GM18951 (cell line): ENCODE data around the gene FBXL20.
"Not testable (repeated sequence)": the region's sequence is repeated elsewhere in the genome, so short reads cannot be mapped to it uniquely, and the experiment has no call there.

Source experiments
- POLR2A ChIP-seq: IDR thresholded peaks from 4 replicates; pipeline ENCODE4 v1.6.1; 2011; ENCODE audit warnings: mild to moderate bottlenecking; ENCODE audit not compliant: insufficient read length, insufficient read depth; ENCODE audit errors: extremely low read depth
- in situ Hi-C: fragments of 300-500 bp; cut with MboI; formaldehyde crosslinking; loops from one replicate; pipeline ENCODE4 v1.12.0; 2022; ENCODE audit warnings: low sequenced_read_pairs, mixed read lengths, inconsistent platforms; ENCODE audit not compliant: unreplicated experiment

FBXL20 gene

DNA sequence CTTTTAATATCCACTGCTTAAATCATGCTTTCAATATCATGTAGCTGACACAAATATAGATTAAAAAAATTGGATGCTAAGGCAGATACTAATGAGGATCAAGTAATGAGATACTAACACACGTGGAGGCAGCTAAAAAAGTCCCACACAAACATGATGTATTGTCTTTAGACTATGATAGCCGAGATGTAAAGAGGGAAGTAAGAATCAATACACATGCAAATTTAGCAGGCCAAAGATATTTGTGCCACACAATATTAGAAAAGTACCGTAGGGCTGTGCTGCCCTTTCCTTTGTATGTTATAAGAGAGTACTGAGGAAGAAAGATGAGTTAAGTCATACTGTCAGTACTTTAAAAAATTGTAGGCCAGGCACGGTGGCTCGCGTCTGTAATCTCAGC is 124.3 kb downstream of the FBXL20 start:
- in situ Hi-C loops: no loop called here

DNA sequence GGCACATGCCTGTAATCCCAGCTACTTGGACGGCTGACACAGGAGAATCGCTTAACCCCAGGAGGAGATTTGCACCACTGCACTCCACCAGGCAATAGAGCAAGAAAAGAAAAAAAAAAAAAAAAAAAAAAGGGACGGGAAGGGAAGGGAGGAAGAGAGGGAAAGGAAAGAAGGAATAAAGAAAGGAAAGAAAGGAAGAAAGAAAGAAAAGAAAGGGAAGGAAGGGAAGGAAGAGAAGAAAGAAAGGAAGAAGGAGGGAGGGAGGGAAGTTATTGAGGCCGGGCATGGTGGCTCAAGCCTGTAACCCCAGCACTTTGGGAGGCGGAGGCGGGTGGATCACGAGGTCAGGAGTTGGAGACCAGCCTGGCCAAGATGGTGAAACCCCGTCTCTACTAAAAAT is 125.3 kb downstream of the FBXL20 start:
- TF ChIP-seq POLR2A: no peak
- in situ Hi-C loops: no loop called here

More for the DNA sequence above, 124.3 kb downstream of the FBXL20 start:
- TF ChIP-seq POLR2A: no peak

DNA sequence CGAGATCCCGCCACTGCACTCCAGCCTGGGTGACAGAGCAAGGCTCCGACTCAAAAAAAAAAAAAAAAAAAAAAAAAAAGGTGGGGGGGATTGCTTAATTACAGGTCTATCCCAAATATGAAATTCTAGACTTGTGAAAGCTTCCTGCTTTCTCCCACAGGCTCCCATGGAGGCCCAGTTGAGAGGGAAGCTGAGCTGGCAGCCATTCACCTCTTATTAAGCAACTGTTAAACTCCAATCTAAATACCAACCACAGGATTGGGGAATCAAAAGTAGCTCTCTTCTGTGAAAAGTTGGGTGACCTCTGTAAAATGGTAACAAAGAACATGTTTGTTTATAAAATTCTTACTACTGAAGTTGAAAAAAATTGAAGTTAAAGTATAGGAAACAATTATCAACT is 129.9 kb downstream of the FBXL20 start:
- in situ Hi-C loops: no loop called here

DNA sequence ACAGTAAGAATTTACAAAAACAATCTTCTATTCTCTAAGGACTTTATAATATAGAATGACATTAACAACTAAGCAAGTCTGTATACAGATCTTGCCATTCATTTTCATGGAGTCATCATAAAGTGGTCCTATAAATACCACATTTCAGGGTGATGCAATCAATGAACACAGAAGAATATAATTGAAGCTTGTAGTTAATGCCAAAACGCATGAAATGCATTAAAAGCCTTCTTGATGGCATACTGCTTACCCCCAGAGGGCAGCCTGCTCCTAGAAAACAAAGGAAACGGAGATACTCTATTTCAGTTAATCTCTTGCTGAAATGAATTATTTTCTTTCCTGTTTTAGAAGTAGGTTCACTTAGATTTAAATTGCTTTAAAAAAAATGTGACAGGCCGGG is 130.5 kb downstream of the FBXL20 start:
- TF ChIP-seq POLR2A: no peak
- in situ Hi-C loops: no loop called here

More for the DNA sequence above, 129.9 kb downstream of the FBXL20 start:
- TF ChIP-seq POLR2A: no peak

DNA sequence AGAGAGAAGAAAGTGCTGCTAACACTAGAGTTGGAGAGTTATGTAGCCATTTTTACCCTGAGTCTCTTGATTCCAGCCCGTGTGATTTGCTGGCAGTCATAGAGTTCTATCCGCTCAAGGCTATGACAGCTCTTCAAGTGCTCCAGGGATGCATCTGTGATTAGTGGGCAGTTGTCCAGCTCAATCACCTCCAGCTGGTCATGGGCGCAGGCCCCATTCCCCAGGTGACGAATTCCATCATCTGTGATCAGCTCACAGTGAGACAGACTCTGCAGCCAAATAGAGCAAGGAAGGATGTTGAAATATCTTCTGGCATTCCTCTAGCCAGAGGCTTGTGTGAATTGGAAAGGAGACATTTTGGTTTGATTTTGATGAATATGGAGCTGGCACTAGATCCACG is 137.3 kb downstream of the FBXL20 start:
- in situ Hi-C loops: no loop called here
- no peak for TF ChIP-seq POLR2A

DNA sequence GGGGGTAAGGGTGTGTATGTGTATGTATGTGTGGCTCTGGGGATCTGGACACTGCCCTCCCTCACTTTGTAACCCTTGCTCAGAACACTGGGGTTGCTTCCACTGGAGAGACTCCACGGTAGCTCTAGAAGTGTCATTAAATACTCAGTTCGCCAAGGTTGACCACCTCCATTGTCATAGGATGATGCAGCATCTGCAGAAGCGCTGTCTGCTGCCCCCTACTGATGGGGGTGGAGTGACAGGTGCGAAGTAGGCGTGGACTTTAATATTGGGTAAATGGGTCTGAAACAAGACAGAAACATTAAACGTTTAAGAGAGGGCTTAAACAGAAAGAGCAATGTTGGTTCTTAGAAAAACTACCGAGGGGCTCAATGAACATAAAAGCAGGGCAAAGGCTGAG is 140.1 kb downstream of the FBXL20 start:
- no peak for TF ChIP-seq POLR2A
- in situ Hi-C loops: no loop called here

DNA sequence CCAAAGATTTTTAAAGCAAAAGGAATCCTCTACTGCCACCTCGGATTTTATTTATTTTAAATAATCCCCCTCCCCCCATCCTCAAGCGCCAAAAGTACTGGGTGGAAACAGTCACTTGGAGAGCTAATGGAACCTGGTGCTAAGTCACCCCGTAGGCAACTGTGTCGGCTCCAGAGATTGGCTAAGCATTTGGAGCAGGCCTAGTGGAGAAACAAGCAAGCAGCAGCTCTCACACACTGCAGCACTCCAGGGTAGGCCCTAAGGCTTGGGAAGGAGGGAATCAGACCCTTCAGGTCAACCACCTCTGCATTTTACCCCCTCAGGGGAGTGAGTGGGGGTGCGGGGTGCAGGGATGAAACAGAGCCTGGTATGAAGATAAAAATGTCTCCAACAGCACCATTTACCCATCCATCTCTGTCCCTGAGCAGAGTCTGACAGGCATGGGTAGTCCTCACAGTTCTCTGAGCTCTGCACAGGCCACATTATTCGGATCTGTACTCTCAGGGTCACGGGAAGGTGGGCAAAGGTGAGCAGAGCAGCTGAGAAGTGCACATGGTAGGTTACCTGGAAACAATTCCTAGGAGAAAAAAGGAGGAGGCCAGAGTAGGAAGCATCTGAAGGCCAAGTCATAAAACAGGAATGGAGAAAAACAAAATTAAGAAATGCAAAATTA is 148.5 kb downstream of the FBXL20 start:
- in situ Hi-C loops: no loop called here
- no peak for TF ChIP-seq POLR2A

DNA sequence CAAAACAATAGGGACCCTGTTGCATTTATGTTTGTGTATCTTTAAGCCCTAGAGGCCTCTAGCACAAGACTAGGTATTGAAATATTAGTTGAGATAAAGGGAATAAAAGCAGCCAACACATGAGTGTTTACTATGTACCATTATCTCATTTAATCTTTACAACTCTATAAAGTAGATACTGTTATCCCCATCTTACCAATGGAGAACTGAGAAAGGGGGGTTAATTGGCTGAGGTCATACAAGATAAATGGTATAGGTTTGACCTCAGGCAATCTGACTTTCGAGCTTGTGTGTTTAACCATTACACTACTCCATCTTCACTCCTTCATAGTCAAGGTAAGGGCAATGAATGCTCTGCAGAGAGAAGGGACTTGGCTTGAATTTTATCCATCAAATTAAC is 149.4 kb downstream of the FBXL20 start:
- in situ Hi-C loops: no loop called here
- no peak for TF ChIP-seq POLR2A

DNA sequence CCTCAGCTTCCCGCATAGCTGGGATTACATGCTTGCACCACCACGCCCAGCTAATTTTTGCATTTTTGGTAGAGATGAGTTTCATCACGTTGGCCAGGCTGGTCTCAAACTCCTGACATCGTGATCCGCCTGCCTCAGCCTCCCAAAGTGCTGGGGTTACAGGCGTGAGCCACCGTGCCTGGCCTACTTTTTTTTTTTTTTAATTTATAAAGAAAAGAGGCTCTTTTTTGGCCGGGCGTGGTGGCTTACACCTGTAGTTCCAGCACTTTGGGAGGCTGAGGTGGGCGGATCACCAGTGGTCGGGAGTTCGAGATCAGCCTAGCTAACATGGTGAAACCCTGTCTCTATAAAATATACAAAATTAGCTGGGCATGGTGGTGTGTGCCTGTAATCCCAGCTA is 151.3 kb downstream of the FBXL20 start:
- in situ Hi-C loops: not testable (repeated sequence)

DNA sequence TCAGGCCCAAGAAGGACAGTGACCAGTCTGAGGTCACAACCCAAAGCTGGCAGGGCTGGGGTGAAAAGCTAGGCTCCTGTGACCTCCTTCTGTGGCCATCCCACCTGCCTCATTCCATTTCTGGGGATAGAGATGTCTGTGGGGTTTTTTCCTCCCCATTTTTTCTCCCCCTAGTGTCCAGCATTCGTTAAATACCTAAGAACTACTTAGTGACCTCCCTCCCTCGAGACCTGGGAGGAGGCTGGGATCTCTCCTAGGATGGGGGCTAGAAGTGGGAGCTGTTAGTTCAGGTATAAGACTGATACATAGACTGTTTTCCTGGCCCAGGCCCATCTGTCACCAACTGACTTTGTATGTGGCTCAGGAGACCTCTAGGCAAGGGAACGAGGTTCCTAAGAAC is 155.2 kb downstream of the FBXL20 start:
- in situ Hi-C loops: no loop called here
- no peak for TF ChIP-seq POLR2A

DNA sequence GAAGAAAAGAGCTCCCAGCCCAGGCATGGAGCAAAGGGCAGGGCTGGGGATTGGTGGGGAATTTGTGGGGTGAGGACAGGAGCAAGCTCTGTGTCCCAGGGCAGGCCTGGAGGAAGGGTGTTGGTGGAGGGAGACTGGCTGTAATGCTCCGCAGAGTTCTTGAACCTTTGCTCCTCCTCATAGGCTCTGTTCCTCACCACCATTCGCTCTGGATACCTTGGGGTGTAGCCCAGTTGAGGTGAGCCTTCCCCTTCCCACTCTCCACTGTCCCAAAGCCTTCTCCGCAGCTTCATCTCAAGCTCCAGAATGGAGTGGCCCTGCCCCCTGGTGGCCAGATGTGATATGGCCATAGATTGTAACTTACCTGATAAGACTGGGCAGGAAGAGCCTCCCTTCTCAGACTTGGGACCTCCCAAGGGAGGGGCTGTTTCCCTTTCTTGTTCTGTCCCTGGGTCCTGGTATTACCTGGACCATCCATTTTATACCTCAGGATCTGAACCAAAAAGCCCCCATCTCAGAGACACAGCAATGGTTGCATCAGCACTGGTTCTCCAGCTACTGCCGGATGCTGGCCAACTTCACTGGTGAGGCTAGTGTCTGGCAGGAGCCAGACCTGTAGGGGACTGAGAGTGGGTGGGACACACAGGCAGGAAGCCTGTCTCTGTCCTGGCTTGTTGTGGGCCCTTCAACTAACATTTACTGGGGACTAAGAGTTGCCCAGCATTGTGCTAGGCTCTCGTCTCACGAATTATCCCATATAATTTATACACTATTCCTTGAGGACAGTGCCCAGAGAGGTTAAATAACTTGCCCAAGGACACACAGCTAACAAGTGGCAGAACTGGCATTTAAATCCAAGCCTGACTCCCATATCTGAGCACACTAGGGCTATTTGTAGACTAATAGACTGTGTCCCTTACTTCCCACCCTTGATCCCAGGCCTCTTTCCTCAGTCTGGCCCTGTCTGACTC is 156.5 kb downstream of the FBXL20 start:
- TF ChIP-seq POLR2A: no peak
- in situ Hi-C loops: loop anchor here (5.0 kb wide), 1 partner anchor 38 kb away; no protein-coding TSS in a partner anchor

DNA sequence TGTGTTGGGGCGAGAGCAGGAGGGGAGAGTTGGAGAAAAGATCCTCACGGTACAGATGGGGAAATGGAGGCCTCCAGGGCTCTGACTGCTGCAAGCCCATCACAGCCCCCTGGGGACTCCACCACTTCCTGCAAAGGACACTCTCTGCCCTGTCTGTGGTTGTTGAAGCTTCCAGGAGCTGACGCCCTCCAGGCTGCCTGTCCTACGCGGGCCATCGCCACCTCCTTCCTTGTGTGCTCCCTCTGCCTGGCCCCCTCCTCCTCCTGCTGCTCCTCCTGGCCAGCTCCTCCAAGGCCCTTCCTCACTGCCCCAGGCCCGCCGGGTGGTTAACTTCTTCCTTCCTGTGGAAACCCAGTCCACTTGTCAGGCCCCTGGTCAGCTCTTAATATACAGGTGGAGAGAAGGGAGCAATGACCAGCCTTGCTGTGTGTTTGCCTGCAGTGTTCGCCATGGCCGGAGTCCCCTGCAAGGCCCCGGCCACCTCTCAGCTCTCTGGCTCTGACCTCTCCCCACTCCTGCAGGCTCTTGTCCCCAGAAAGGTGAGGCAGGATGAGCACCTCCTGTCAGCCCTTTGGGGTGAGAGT is 157.3 kb downstream of the FBXL20 start:
- TF ChIP-seq POLR2A: no peak
- in situ Hi-C loops: loop anchor here (5.0 kb wide), 1 partner anchor 37 kb away; no protein-coding TSS in a partner anchor

DNA sequence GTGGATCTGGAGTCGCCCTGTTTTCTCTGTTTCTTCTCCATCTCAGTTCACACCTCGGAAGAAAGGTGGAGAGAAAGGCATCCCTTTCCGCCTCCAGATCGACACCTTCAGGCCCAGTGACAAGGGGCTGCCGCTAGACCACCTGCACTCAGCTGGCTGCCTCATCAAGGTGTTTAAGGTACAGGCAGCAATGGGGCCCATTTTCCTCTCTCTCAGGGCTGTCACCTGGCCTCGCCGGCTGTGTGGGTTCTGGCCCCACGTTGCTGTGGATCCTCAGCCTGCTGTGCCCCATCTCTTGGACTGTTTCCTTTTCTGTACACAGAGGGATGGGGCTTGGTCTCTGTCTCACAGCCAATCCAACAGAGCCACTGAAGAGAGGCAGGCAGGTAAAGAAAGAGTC is 158.3 kb downstream of the FBXL20 start:
- in situ Hi-C loops: loop anchor here (5.0 kb wide), 1 partner anchor 36 kb away; no protein-coding TSS in a partner anchor
- TF ChIP-seq POLR2A: no peak

DNA sequence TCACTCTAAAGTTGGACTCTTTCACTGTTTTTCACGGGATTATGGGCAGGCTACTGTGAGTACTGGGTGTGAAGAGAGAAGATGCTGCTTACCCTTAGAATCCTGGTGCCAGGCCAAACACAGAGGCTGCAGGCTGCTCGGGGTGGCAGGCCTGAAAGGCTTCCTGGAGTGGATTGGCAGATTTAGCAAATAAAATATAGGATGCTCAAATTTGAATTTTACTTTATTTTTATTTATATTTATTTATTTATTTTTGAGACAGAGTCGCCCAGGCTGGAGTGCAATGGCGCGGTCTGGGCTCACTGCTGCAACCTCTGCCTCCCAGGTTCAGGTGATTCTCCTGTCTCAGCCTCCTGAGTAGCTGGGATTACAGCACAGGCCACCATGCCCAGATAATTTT is 160.8 kb downstream of the FBXL20 start:
- in situ Hi-C loops: loop anchor here (5.0 kb wide), 1 partner anchor 33 kb away; no protein-coding TSS in a partner anchor
- no peak for TF ChIP-seq POLR2A
